Measurements from ENCODE around the gene ABHD17A.

DNA sequence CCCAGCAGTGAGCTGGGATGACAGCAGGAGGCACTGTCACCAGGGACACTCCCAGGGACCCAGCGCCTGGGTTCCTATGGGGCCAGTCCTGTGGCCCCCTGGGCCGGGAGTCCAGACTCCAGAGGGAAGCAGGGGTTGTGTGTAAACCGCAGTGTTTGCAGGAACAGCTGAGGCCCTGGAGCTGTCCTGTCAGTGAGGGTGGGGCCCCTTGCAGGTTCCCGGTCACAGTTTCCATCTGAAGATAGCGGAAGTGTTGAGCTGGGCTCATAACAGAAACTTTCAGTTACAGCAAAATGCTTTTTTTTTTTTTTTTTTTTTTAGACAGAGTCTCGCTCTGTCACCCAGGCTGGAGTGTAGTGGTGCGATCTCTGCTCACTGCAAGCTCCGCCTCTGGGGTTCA lies 38.0 kb upstream of the ABHD17A start:
- TF ChIP-seq, protein P1, sequence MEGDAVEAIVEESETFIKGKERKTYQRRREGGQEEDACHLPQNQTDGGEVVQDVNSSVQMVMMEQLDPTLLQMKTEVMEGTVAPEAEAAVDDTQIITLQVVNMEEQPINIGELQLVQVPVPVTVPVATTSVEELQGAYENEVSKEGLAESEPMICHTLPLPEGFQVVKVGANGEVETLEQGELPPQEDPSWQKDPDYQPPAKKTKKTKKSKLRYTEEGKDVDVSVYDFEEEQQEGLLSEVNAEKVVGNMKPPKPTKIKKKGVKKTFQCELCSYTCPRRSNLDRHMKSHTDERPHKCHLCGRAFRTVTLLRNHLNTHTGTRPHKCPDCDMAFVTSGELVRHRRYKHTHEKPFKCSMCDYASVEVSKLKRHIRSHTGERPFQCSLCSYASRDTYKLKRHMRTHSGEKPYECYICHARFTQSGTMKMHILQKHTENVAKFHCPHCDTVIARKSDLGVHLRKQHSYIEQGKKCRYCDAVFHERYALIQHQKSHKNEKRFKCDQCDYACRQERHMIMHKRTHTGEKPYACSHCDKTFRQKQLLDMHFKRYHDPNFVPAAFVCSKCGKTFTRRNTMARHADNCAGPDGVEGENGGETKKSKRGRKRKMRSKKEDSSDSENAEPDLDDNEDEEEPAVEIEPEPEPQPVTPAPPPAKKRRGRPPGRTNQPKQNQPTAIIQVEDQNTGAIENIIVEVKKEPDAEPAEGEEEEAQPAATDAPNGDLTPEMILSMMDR (optimal IDR thresholded peaks at IDR 0.05 in 1 of 3, IDR thresholded peaks at IDR 0.05 in 1 of 3, conservative IDR thresholded peaks at IDR 0.05 in 1 of 3; ENCODE audit: extremely low read depth in 1 of 3, insufficient read depth in 2 of 3, low read length in 3 of 3): no peak
- TF ChIP-seq EZH2 (IDR thresholded peaks at IDR 0.05; ENCODE audit: low read length): no peak
